Stomach (tissue), 4 donors: ENCODE results near the gene C1orf159.

Experiments
- CTCF ChIP-seq, 7 experiments: fragments of 450-650 bp in 4 of 7; fragments of 200-600 bp in 3 of 7; sonication (generic) in 3 of 7; IDR thresholded peaks; one replicate each; pipeline ENCODE4 v1.5.1; 2016 to 2019; ENCODE audit warnings: antibody characterized with exemption in 7 of 7, control low read depth in 2 of 7, mild to moderate bottlenecking in 1 of 7
- EP300 ChIP-seq: sonication (generic); formaldehyde crosslinking; IDR thresholded peaks from one replicate; pipeline ENCODE4 v1.6.1; 2017; ENCODE audit warnings: antibody characterized with exemption
- POLR2A ChIP-seq, 4 donors: fragments of 450-650 bp; IDR thresholded peaks; one replicate each; pipeline ENCODE4 v1.6.1; 2016; ENCODE audit warnings: antibody characterized with exemption in 4 of 4, control low read depth in 2 of 4, mild to moderate bottlenecking in 1 of 4, moderate library complexity in 1 of 4

- TF ChIP-seq POLR2A (IDR thresholded peaks at IDR 0.05) (no peak), CTCF (IDR thresholded peaks at IDR 0.05) (no peak), EP300 (no peak)
Measured at GRCh38 chr1:1047963-1048362, 67.9 kb downstream of the C1orf159 start.
